ENCODE data around the gene PPA1. TPM values are rescaled to one million over a fixed set of nuclear protein-coding genes. Genes with fewer than 3 reads are reported as not detected.
A peak's percentile ranks its signal among the peaks of the same experiment; 100 is the strongest.
"Not testable (repeated sequence)": the region's sequence is repeated elsewhere in the genome, so short reads cannot be mapped to it uniquely, and the experiment has no call there.

The PPA1 gene
- total RNA-seq, 1 donor from 2014 or later, result 374 TPM

GRCh38 chr10:70191161-70191971 lies 41.9 kb downstream of the PPA1 start:
- no peak overlapping the region for H3K27ac Mint-ChIP-seq
- no peak overlapping the region for H3K4me3 Mint-ChIP-seq
- intact Hi-C loops (cut with micrococcal nuclease), result no loop called here

GRCh38 chr10:70190581-70190980 lies 42.6 kb downstream of the PPA1 start:
- H3K36me3 Mint-ChIP-seq (ENCODE audit: low read depth), result peaks cover 2% of the 10 kb centered on the region

More at GRCh38 chr10:70191161-70191971, 41.9 kb downstream of the PPA1 start:
- H3K36me3 Mint-ChIP-seq (ENCODE audit: low read depth), result peaks cover 2% of the 10 kb centered on the region
- H3K4me1 Mint-ChIP-seq (ENCODE audit: low read depth), result no peaks in the 10 kb centered on the region
- H3K27me3 Mint-ChIP-seq (ENCODE audit: insufficient read depth), result peaks cover 3% of the 10 kb centered on the region
- no peak for DNase-seq (ENCODE audit: low spot score)
- no peaks in the 10 kb centered on the region for H3K9me3 Mint-ChIP-seq

GRCh38 chr10:70190102-70190501 lies 43.1 kb downstream of the PPA1 start:
- H3K27me3 Mint-ChIP-seq (ENCODE audit: insufficient read depth), result peaks cover 11% of the 10 kb centered on the region
- no peak overlapping the region for H3K27ac Mint-ChIP-seq
- no peak overlapping the region for H3K4me3 Mint-ChIP-seq
- intact Hi-C loops (cut with micrococcal nuclease), result no loop called here
- no peaks in the 10 kb centered on the region for H3K4me1 Mint-ChIP-seq (ENCODE audit: low read depth)
- no peaks in the 10 kb centered on the region for H3K36me3 Mint-ChIP-seq (ENCODE audit: low read depth)
- no peaks in the 10 kb centered on the region for H3K9me3 Mint-ChIP-seq
- no peak for DNase-seq (ENCODE audit: low spot score)

More at GRCh38 chr10:70190581-70190980, 42.6 kb downstream of the PPA1 start:
- H3K27ac Mint-ChIP-seq, result no peak overlapping the region
- intact Hi-C loops (cut with micrococcal nuclease), result no loop called here
- no peak overlapping the region for H3K4me3 Mint-ChIP-seq
- H3K27me3 Mint-ChIP-seq (ENCODE audit: insufficient read depth), result peaks cover 7% of the 10 kb centered on the region
- no peak for DNase-seq (ENCODE audit: low spot score)
- no peaks in the 10 kb centered on the region for H3K4me1 Mint-ChIP-seq (ENCODE audit: low read depth)
- H3K9me3 Mint-ChIP-seq, result no peaks in the 10 kb centered on the region

GRCh38 chr10:70188768-70189167 lies 44.5 kb downstream of the PPA1 start:
- intact Hi-C loops (cut with micrococcal nuclease), result no loop called here
- Mint-ChIP-seq H3K27me3 (ENCODE audit: insufficient read depth) (peaks cover 13% of the 10 kb centered on the region), H3K4me3 (no peak overlapping the region), H3K36me3 (ENCODE audit: low read depth) (no peaks in the 10 kb centered on the region), H3K4me1 (ENCODE audit: low read depth) (no peaks in the 10 kb centered on the region), H3K27ac (no peak overlapping the region), H3K9me3 (no peaks in the 10 kb centered on the region)
- DNase-seq (ENCODE audit: low spot score), result no peak

GRCh38 chr10:70186571-70186970 lies 46.7 kb downstream of the PPA1 start:
- intact Hi-C loops (cut with micrococcal nuclease), result no loop called here
- DNase-seq (ENCODE audit: low spot score), result no peak
- Mint-ChIP-seq H3K4me3 (no peak overlapping the region), H3K9me3 (no peaks in the 10 kb centered on the region), H3K4me1 (ENCODE audit: low read depth) (no peaks in the 10 kb centered on the region), H3K27ac (no peak overlapping the region), H3K36me3 (ENCODE audit: low read depth) (no peaks in the 10 kb centered on the region), H3K27me3 (ENCODE audit: insufficient read depth) (peaks cover 17% of the 10 kb centered on the region)

GRCh38 chr10:70186090-70186489 lies 47.1 kb downstream of the PPA1 start:
- H3K9me3 Mint-ChIP-seq, result no peaks in the 10 kb centered on the region
- no peak for DNase-seq (ENCODE audit: low spot score)
- H3K4me1 Mint-ChIP-seq (ENCODE audit: low read depth), result no peaks in the 10 kb centered on the region
- intact Hi-C loops (cut with micrococcal nuclease), result no loop called here
- H3K36me3 Mint-ChIP-seq (ENCODE audit: low read depth), result no peaks in the 10 kb centered on the region
- H3K4me3 Mint-ChIP-seq, result no peak overlapping the region
- no peak overlapping the region for H3K27ac Mint-ChIP-seq
- H3K27me3 Mint-ChIP-seq (ENCODE audit: insufficient read depth), result peaks cover 17% of the 10 kb centered on the region

GRCh38 chr10:70183304-70183703 lies 49.9 kb downstream of the PPA1 start:
- H3K4me3 Mint-ChIP-seq, result no peak overlapping the region

GRCh38 chr10:70179209-70179608 lies 54.0 kb downstream of the PPA1 start:
- H3K36me3 Mint-ChIP-seq (ENCODE audit: low read depth); H3K4me1 Mint-ChIP-seq (ENCODE audit: low read depth); H3K4me3 Mint-ChIP-seq; H3K27me3 Mint-ChIP-seq (ENCODE audit: insufficient read depth); DNase-seq (ENCODE audit: low spot score); intact Hi-C loops (cut with micrococcal nuclease); H3K27ac Mint-ChIP-seq; H3K9me3 Mint-ChIP-seq: not testable (repeated sequence)

More at GRCh38 chr10:70183304-70183703, 49.9 kb downstream of the PPA1 start:
- DNase-seq (ENCODE audit: low spot score), result no peak
- Mint-ChIP-seq H3K4me1 (ENCODE audit: low read depth) (no peaks in the 10 kb centered on the region), H3K9me3 (peaks cover 3% of the 10 kb centered on the region), H3K27ac (no peak overlapping the region), H3K27me3 (ENCODE audit: insufficient read depth) (peaks cover 20% of the 10 kb centered on the region), H3K36me3 (ENCODE audit: low read depth) (no peaks in the 10 kb centered on the region)
- intact Hi-C loops (cut with micrococcal nuclease), result no loop called here

- intact Hi-C loops (cut with micrococcal nuclease), result no loop called here
- H3K4me3 Mint-ChIP-seq, result no peak overlapping the region
- peaks cover 8% of the 10 kb centered on the region for H3K27me3 Mint-ChIP-seq (ENCODE audit: insufficient read depth)
- H3K36me3 Mint-ChIP-seq (ENCODE audit: low read depth), result no peaks in the 10 kb centered on the region
- H3K27ac Mint-ChIP-seq, result no peak overlapping the region
- H3K4me1 Mint-ChIP-seq (ENCODE audit: low read depth), result peaks cover 13% of the 10 kb centered on the region
- H3K9me3 Mint-ChIP-seq, result peaks cover 3% of the 10 kb centered on the region
- DNase-seq (ENCODE audit: low spot score), result no peak
Measured at GRCh38 chr10:70178139-70178725, 55.0 kb downstream of the PPA1 start.

GRCh38 chr10:70176441-70176840 lies 56.8 kb downstream of the PPA1 start:
- Mint-ChIP-seq H3K4me1 (ENCODE audit: low read depth) (peaks cover 18% of the 10 kb centered on the region), H3K9me3 (peaks cover 3% of the 10 kb centered on the region), H3K27ac (no peak overlapping the region), H3K4me3 (no peak overlapping the region), H3K36me3 (ENCODE audit: low read depth) (no peaks in the 10 kb centered on the region), H3K27me3 (ENCODE audit: insufficient read depth) (peaks cover 3% of the 10 kb centered on the region)
- DNase-seq (ENCODE audit: low spot score), result no peak
- intact Hi-C loops (cut with micrococcal nuclease), result no loop called here

- Mint-ChIP-seq H3K27me3 (ENCODE audit: insufficient read depth) (peaks cover 2% of the 10 kb centered on the region), H3K4me3 (no peak overlapping the region), H3K4me1 (ENCODE audit: low read depth) (peaks cover 23% of the 10 kb centered on the region), H3K9me3 (peaks cover 3% of the 10 kb centered on the region), H3K36me3 (ENCODE audit: low read depth) (no peaks in the 10 kb centered on the region), H3K27ac (no peak overlapping the region)
- no peak for DNase-seq (ENCODE audit: low spot score)
- intact Hi-C loops (cut with micrococcal nuclease), result no loop called here
Measured at GRCh38 chr10:70175516-70175915, 57.7 kb downstream of the PPA1 start.

GRCh38 chr10:70174058-70174741 lies 59.0 kb downstream of the PPA1 start:
- Mint-ChIP-seq H3K9me3 (no peaks in the 10 kb centered on the region), H3K27ac (peak overlapping the region; percentile 84), H3K36me3 (ENCODE audit: low read depth) (no peaks in the 10 kb centered on the region), H3K4me1 (ENCODE audit: low read depth) (peaks cover 28% of the 10 kb centered on the region), H3K4me3 (peak overlapping the region; percentile 15), H3K27me3 (ENCODE audit: insufficient read depth) (no peaks in the 10 kb centered on the region)
- peak; percentile 33 for DNase-seq (ENCODE audit: low spot score)
- intact Hi-C loops (cut with micrococcal nuclease), result loop anchor here (5.0 kb wide), 1 partner anchor 98 kb away; no protein-coding TSS in a partner anchor
